GM18951 (cell line): ENCODE results near the gene ADARB2.

ENCODE experiments used
- POLR2A ChIP-seq: IDR thresholded peaks from 4 replicates; pipeline ENCODE4 v1.6.1; 2011; ENCODE audit warnings: mild to moderate bottlenecking; ENCODE audit not compliant: insufficient read length, insufficient read depth; ENCODE audit errors: extremely low read depth
- in situ Hi-C: fragments of 300-500 bp; cut with MboI; formaldehyde crosslinking; loops from one replicate; pipeline ENCODE4 v1.12.0; 2022; ENCODE audit warnings: low sequenced_read_pairs, mixed read lengths, inconsistent platforms; ENCODE audit not compliant: unreplicated experiment

The ADARB2 gene

GRCh38 chr10:1200866-1201807 is 536.2 kb downstream of the ADARB2 start:
- in situ Hi-C loops = no loop called here
- no peak for TF ChIP-seq POLR2A

- in situ Hi-C loops = no loop called here
- no peak for TF ChIP-seq POLR2A
Observed at GRCh38 chr10:1199897-1200721, 537.2 kb downstream of the ADARB2 start.

- in situ Hi-C loops = no loop called here
- no peak for TF ChIP-seq POLR2A
Observed at GRCh38 chr10:1199345-1199673, 538.0 kb downstream of the ADARB2 start.

- in situ Hi-C loops = no loop called here
- no peak for TF ChIP-seq POLR2A
Observed at GRCh38 chr10:1198453-1199344, 538.6 kb downstream of the ADARB2 start.

- in situ Hi-C loops = no loop called here
Observed at GRCh38 chr10:1197384-1197783, 539.9 kb downstream of the ADARB2 start.

GRCh38 chr10:1196656-1197055 is 540.7 kb downstream of the ADARB2 start:
- TF ChIP-seq POLR2A = no peak
- in situ Hi-C loops = no loop called here

More at GRCh38 chr10:1197384-1197783, 539.9 kb downstream of the ADARB2 start:
- no peak for TF ChIP-seq POLR2A

- in situ Hi-C loops = no loop called here
- TF ChIP-seq POLR2A = no peak
Observed at GRCh38 chr10:1195828-1196227, 541.5 kb downstream of the ADARB2 start.

- TF ChIP-seq POLR2A = no peak
- in situ Hi-C loops = no loop called here
Observed at GRCh38 chr10:1194161-1194560, 543.2 kb downstream of the ADARB2 start.

- no peak for TF ChIP-seq POLR2A
- in situ Hi-C loops = no loop called here
Observed at GRCh38 chr10:1193561-1193960, 543.8 kb downstream of the ADARB2 start.

GRCh38 chr10:1191752-1192151 is 545.6 kb downstream of the ADARB2 start:
- no peak for TF ChIP-seq POLR2A
- in situ Hi-C loops = no loop called here

- in situ Hi-C loops = no loop called here
- no peak for TF ChIP-seq POLR2A
Observed at GRCh38 chr10:1190791-1191490, 546.4 kb downstream of the ADARB2 start.

- in situ Hi-C loops = no loop called here
Observed at GRCh38 chr10:1190052-1190395, 547.3 kb downstream of the ADARB2 start.

GRCh38 chr10:1189166-1190051 is 547.9 kb downstream of the ADARB2 start:
- no peak for TF ChIP-seq POLR2A
- in situ Hi-C loops = no loop called here

More at GRCh38 chr10:1190052-1190395, 547.3 kb downstream of the ADARB2 start:
- TF ChIP-seq POLR2A = no peak
